Measurements from ENCODE around the gene LHPP.

DNA sequence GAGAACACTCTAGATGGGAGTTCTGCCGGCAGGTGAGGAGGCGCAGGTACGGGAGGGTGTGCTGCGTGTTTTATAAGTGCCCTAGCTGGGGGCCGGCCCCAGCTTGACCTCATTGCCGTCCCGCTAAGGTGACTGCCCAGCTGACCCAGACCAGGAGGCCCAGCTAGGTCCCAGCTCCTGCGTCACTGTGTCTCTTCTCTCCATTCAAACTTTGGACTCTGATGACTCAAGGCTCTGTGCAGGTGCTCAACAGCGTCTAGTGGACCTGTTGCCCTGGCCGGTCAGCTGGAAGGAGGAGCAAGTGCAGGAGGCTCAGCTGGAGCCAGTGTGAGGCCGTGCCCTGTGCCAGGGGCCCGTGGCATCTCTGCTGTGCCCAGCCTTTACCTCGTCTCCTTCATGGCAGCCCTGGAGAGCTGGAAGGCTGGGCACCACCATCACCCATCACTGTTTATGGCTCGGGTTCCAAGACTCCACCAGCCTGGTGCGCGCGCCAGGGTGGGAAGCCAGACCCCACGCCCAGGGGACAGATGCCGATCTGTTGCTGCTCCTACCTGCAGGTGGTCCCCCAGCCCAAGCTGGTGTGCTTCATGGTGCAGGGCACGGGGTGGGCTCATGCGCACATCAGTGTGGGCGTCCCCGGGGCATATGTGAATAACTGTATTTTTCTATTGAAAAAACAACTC, 14.6 kb downstream of the LHPP start:
- TF ChIP-seq, protein P1, sequence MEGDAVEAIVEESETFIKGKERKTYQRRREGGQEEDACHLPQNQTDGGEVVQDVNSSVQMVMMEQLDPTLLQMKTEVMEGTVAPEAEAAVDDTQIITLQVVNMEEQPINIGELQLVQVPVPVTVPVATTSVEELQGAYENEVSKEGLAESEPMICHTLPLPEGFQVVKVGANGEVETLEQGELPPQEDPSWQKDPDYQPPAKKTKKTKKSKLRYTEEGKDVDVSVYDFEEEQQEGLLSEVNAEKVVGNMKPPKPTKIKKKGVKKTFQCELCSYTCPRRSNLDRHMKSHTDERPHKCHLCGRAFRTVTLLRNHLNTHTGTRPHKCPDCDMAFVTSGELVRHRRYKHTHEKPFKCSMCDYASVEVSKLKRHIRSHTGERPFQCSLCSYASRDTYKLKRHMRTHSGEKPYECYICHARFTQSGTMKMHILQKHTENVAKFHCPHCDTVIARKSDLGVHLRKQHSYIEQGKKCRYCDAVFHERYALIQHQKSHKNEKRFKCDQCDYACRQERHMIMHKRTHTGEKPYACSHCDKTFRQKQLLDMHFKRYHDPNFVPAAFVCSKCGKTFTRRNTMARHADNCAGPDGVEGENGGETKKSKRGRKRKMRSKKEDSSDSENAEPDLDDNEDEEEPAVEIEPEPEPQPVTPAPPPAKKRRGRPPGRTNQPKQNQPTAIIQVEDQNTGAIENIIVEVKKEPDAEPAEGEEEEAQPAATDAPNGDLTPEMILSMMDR (IDR thresholded peaks at IDR 0.05) = no peak
- no peak for TF ChIP-seq EZH2phosphoT487 (IDR thresholded peaks at IDR 0.05)

Measured in neural progenitor cell (in vitro differentiated cells).